Rectal smooth muscle tissue (tissue), 1 donor: Measurements from ENCODE around the gene NCCRP1.
A peak's percentile ranks its signal among the peaks of the same experiment; 100 is the strongest.

ENCODE experiments used
- H3K27ac ChIP-seq: one replicate; pipeline ENCODE4 v1.7.0; 2013; ENCODE audit warnings: low read depth, low read length, inconsistent platforms
- H3K27me3 ChIP-seq: one replicate; pipeline ENCODE4 v1.7.0; 2013; ENCODE audit warnings: low read length; ENCODE audit not compliant: control insufficient read depth, insufficient read depth
- H3K36me3 ChIP-seq: one replicate; pipeline ENCODE4 v1.7.0; 2013; ENCODE audit warnings: low read length; ENCODE audit not compliant: control insufficient read depth, insufficient read depth
- H3K4me1 ChIP-seq: one replicate; pipeline ENCODE4 v1.7.0; 2013; ENCODE audit warnings: low read length; ENCODE audit not compliant: control insufficient read depth, insufficient read depth
- H3K4me3 ChIP-seq: one replicate; pipeline ENCODE4 v1.7.0; 2013; ENCODE audit warnings: low read length
- H3K9ac ChIP-seq: one replicate; pipeline ENCODE4 v1.7.0; 2013; ENCODE audit warnings: low read length

Gene NCCRP1

DNA sequence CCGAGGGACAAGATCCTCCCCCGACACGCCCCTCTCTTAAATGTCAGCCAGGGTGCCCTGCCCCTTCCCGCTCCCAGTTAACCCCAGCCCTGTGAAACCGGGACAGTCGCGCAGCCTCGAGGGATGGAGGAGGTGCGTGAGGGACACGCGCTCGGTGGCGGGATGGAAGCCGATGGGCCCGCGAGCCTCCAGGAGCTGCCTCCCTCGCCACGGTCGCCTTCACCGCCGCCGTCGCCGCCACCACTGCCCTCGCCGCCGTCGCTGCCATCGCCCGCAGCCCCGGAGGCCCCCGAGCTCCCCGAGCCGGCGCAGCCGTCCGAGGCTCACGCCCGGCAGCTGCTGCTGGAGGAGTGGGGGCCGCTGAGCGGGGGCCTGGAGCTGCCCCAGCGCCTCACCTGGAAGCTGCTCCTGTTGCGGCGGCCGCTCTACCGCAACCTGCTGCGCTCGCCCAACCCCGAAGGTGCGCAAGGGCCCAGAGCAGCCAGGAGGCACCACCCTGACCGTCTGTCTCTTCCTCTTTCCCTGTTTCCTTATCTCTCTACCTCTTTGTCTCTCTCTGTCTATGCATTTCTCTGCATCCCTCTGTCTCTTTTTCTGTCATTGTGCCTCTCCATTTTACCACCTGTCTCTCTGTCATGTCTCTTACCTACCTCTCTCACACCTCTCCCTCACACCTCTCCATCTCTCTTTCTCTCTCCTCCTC, at the start of gene NCCRP1:
Gene NCCRP1 (plus strand): TSS at position 105 of the 703 bp plus-strand sequence. CDS start 19 bp downstream, at position 124.
- Histone ChIP-seq H3K9ac (no peak within 1 kb of the TSS), H3K27me3 (peaks cover 31% of the 10 kb centered on the region), H3K27ac (no peak within 1 kb of the TSS), H3K36me3 (no peaks in the 10 kb centered on the region), H3K4me1 (no peaks in the 10 kb centered on the region), H3K4me3 (peak within 1 kb of the TSS; percentile 15)

- H3K27ac ChIP-seq, result no peak overlapping the region
- H3K36me3 ChIP-seq, result no peaks in the 10 kb centered on the region
- no peak overlapping the region for H3K9ac ChIP-seq
- H3K27me3 ChIP-seq, result no peaks in the 10 kb centered on the region
- no peak overlapping the region for H3K4me3 ChIP-seq
- peaks cover 16% of the 10 kb centered on the region for H3K4me1 ChIP-seq
Measured at GRCh38 chr19:39147480-39147879, 49.3 kb upstream of the NCCRP1 start.

DNA sequence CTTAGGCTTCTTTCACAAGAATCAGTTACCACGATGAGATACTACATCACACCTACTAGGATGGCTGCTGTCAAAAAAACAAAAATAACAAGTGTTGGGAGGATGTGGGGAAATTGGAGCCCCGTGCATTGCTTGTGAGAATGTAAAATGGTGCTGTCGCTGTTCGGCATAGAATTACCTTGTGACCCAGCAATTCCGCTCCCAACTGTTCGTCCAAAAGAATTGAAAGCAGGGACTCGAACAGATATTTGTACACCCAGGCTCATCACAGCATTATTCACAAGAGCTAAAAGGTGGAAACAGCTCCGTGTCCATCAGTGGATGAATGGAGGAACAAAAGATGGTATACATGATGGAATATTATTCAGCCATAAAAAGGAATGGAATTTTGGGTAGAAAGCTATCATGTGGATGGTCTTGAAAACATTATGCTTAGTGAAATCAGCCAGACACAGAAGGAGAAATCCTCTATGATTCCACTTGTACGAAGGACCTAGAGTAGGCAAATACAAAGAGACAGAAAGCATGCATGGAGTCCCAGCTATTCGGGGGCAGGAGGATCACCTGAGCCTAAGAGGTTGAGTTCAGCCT, 47.7 kb upstream of the NCCRP1 start:
- H3K27me3 ChIP-seq, result no peaks in the 10 kb centered on the region
- peaks cover 16% of the 10 kb centered on the region for H3K4me1 ChIP-seq
- no peak overlapping the region for H3K9ac ChIP-seq
- H3K4me3 ChIP-seq, result no peak overlapping the region
- no peak overlapping the region for H3K27ac ChIP-seq
- H3K36me3 ChIP-seq, result no peaks in the 10 kb centered on the region

GRCh38 chr19:39150235-39150634, 46.5 kb upstream of the NCCRP1 start:
- Histone ChIP-seq H3K4me3 (no peak overlapping the region), H3K36me3 (no peaks in the 10 kb centered on the region), H3K27ac (no peak overlapping the region), H3K27me3 (no peaks in the 10 kb centered on the region), H3K4me1 (peaks cover 7% of the 10 kb centered on the region), H3K9ac (no peak overlapping the region)

DNA sequence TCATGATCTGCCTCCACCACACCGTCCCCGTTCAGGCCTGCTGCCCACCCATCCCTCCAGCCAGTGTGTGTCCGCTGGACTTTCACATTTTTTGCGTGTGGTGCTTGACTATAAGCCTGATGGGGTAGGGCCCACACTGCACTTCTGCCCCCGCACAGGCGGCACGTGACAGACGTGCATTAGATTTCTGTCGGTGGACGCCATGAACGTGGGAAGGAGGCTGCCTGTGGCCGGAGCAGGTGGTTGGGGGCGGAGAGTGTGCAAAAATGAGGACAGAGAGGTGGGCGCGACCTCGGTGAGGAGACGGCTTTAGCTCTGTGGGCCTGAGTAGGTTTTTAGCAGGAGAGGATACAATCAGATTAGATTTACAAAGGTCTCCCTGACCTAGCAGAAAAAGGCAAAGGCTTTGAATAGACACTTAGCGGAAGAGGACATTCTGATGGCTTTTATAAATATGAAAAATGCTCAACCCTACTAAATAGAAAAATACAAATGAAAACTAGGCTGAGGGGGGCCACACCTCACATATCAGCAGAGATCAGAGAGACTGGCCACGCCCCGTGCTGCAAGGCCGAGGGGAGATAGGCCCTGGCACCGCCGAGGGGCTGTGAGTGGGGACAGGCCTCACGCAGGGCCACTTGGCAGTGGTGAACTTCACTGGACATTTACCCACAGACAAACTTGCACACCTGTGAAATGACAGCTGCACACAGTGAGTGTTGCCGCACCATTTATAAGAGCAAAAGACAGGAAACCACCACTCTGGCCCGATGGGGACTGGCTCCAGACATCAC, 45.8 kb upstream of the NCCRP1 start:
- Histone ChIP-seq H3K4me3 (no peak overlapping the region), H3K4me1 (peaks cover 4% of the 10 kb centered on the region), H3K27me3 (no peaks in the 10 kb centered on the region), H3K27ac (no peak overlapping the region), H3K9ac (no peak overlapping the region), H3K36me3 (no peaks in the 10 kb centered on the region)

DNA sequence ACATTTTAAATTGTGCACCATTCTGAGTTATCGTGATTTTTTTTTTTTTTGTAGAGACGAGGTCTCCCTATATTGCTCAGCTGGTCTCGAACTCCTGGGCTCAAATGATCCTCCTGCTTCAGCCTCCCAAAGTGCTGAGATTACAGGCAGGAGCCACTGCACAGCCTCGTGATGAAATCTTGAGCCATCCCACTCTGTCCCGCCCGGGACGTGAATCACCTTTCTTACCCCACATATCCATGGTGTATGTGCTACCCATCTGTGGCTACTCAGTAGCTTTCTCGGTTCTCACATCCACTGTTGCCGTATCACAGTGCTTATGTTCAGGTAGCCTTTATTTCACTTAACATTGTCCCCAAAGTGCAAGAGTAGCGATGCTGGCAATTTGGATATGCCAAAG, 44.7 kb upstream of the NCCRP1 start:
- H3K9ac ChIP-seq, result no peak overlapping the region
- H3K27me3 ChIP-seq, result no peaks in the 10 kb centered on the region
- no peaks in the 10 kb centered on the region for H3K36me3 ChIP-seq
- H3K27ac ChIP-seq, result no peak overlapping the region
- H3K4me3 ChIP-seq, result no peak overlapping the region
- H3K4me1 ChIP-seq, result peaks cover 5% of the 10 kb centered on the region

- H3K4me3 ChIP-seq, result no peak overlapping the region
- no peaks in the 10 kb centered on the region for H3K36me3 ChIP-seq
Measured at GRCh38 chr19:39154100-39154628, 42.6 kb upstream of the NCCRP1 start.

DNA sequence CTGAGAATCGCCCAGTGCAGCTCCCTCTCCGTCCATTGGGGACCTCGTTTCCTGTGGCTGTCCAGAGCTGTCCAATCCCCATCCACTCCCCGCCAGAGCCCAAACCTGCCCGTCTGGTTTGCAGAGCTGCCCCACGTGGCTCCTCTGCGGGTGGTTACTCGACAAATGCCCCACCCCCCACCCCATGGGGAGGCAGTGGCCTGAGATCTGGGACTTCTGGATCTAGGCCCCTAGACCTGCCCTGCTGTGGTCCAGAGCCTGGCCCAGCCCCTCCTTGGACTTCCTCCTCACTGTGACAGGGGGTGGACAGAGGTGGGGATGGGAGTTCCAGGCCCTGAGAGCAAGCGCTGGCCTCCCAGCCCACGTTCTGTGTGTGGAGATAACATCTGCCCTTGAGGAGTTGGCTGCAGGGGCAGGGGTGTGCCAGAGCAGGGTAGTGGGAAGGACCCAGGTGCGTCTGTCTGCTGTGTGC, 42.1 kb upstream of the NCCRP1 start:
- H3K9ac ChIP-seq, result no peak overlapping the region
- no peaks in the 10 kb centered on the region for H3K27me3 ChIP-seq
- no peak overlapping the region for H3K4me3 ChIP-seq
- H3K4me1 ChIP-seq, result peaks cover 6% of the 10 kb centered on the region
- H3K36me3 ChIP-seq, result no peaks in the 10 kb centered on the region
- H3K27ac ChIP-seq, result no peak overlapping the region

More at GRCh38 chr19:39154100-39154628, 42.6 kb upstream of the NCCRP1 start:
- no peak overlapping the region for H3K27ac ChIP-seq
- H3K9ac ChIP-seq, result no peak overlapping the region
- no peaks in the 10 kb centered on the region for H3K27me3 ChIP-seq
- peaks cover 6% of the 10 kb centered on the region for H3K4me1 ChIP-seq

- no peaks in the 10 kb centered on the region for H3K36me3 ChIP-seq
- H3K4me3 ChIP-seq, result no peak overlapping the region
- peaks cover 9% of the 10 kb centered on the region for H3K4me1 ChIP-seq
- H3K9ac ChIP-seq, result no peak overlapping the region
- H3K27ac ChIP-seq, result no peak overlapping the region
- no peaks in the 10 kb centered on the region for H3K27me3 ChIP-seq
Measured at GRCh38 chr19:39155114-39155700, 41.6 kb upstream of the NCCRP1 start.

DNA sequence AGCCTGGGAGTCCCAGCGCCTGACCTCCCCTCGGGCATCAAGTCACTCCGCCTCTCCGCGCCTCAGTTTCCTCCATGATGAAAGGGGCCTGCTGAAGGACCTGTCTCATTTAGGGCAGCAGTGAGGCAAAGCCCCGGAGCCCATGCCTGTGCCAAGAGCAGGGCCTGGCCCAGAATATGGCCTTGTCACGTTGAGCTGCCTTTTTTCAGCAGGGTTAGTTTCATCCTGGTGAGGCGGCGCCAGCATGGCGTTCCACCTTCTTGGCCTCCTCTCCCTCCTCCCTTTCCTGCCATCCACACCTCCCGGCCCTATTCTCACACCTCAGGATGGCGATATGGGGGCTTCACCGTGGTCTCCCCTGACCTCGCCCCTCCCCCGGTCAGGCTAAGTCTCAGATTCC, 41.0 kb upstream of the NCCRP1 start:
- Histone ChIP-seq H3K4me3 (no peak overlapping the region), H3K27me3 (no peaks in the 10 kb centered on the region), H3K27ac (no peak overlapping the region)

DNA sequence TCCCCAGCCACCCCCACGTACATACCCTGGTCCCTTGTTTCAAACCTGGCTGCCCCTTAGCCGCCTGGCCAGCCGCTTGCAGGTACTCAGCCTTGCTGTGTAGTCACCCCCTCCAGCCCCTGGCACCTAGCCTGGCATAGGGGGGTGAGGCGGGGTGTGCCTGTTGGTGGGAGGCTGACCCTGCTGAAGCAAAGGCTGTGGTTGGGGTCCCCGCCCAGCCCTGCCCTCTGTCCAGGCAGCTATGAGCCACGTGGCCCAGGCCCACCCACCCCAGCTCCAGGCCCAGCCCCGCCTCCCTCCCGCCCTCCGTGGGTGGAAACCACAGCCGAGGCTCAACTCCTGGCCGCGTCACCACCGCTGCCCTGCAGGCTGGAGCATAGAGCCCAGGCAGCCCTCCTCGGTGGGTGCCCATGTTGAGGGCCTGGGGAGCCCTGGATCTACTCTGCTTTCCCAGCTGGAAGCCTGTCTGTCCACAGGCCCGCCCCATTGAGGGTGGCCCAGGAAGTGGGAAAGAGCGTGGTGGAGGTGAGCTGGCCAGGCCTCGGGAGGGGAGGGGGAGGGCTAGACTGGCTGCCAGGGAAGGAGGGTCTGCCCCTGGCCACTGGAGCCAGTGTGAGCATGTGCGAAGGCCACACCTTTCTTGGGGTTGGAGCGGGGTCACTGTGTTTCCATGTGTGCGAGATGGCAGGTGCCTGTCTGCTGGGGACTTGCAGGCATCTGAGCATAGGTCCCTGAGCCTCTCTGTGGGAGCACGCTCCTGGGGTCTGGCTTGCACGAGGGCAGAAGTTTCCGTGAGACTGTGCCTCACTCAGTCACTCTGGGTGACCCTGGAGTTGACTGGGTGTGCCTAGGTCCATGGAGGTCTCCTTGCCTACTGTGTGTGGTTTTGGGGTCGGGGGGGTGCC, 40.2 kb upstream of the NCCRP1 start:
- H3K9ac ChIP-seq, result no peak overlapping the region
- H3K27me3 ChIP-seq, result no peaks in the 10 kb centered on the region
- no peaks in the 10 kb centered on the region for H3K36me3 ChIP-seq
- peaks cover 19% of the 10 kb centered on the region for H3K4me1 ChIP-seq
- H3K4me3 ChIP-seq, result no peak overlapping the region
- no peak overlapping the region for H3K27ac ChIP-seq

More for the DNA sequence above, 41.0 kb upstream of the NCCRP1 start:
- peaks cover 14% of the 10 kb centered on the region for H3K4me1 ChIP-seq
- no peak overlapping the region for H3K9ac ChIP-seq
- H3K36me3 ChIP-seq, result no peaks in the 10 kb centered on the region
